GM21786 (cell line): ENCODE results near the gene OR2A1.
"Not testable (repeated sequence)": the region's sequence is repeated elsewhere in the genome, so short reads cannot be mapped to it uniquely, and the experiment has no call there.

Experiments used
- ATAC-seq: cut with Tn5 transposase; IDR thresholded peaks from one replicate; pipeline ENCODE4 v1.9.1; 2021; ENCODE audit not compliant: unreplicated experiment

OR2A1 gene, protein sequence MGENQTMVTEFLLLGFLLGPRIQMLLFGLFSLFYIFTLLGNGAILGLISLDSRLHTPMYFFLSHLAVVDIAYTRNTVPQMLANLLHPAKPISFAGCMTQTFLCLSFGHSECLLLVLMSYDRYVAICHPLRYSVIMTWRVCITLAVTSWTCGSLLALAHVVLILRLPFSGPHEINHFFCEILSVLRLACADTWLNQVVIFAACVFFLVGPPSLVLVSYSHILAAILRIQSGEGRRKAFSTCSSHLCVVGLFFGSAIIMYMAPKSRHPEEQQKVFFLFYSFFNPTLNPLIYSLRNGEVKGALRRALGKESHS

GRCh38 chr7:144311872-144312469 is at the start of gene OR2A1:
TSS of gene OR2A1 (plus strand) at chr7:144312419. CDS start at chr7:144318125, 5,706 bp downstream.
- not testable (repeated sequence) for ATAC-seq

DNA sequence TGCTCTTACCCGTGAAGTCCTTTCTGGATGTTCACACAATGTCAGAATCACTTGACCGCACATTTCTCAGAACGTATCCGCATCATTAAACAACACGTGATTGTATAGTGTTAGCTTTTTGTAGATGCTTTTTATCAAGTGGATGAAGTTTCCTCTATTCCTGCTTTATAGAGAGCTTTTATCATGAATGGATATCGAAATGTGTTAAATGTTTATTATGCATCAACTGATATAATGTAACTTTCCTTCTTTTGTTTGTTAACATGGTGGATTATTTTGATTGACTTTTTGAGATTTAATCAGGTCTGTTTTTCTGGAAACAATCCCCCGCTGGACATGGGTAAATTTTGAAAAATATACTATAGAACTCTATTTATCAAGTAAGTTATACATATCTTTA is 47.5 kb upstream of the OR2A1 start, which contains the start of gene OR2A7:
TSS of gene OR2A7 (minus strand) at position 101 of the 400 bp plus-strand sequence. CDS start 5,164 bp downstream, outside the sequence.
- ATAC-seq = not testable (repeated sequence)

- not testable (repeated sequence) for ATAC-seq
Observed at GRCh38 chr7:144269188-144269587, 43.0 kb upstream of the OR2A1 start, which contains the start of gene CTAGE8. TSS of gene CTAGE8 (minus strand) at chr7:144269288. CDS start at chr7:144269250, 38 bp downstream.

DNA sequence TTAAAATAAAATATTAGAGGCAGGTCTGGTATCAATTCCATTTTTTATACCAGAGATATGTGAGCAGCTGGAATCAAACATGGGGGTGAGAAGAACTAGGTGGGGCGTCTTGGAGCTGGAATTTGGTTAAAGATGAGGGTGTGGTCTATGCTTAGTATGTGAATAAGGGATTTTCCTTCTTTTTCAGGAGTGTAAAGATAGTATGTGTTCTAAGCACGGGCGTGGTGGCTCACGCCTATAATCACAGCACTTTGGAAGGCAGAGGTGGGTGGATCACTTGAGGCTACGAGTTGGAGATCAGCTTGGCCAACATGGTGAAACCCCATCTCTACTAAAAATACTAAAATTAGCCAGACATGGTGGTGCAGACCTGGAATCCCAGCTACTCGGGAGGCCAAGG is 36.9 kb upstream of the OR2A1 start:
- ATAC-seq = not testable (repeated sequence)

- not testable (repeated sequence) for ATAC-seq
Observed at GRCh38 chr7:144280010-144280409, 32.2 kb upstream of the OR2A1 start.

DNA sequence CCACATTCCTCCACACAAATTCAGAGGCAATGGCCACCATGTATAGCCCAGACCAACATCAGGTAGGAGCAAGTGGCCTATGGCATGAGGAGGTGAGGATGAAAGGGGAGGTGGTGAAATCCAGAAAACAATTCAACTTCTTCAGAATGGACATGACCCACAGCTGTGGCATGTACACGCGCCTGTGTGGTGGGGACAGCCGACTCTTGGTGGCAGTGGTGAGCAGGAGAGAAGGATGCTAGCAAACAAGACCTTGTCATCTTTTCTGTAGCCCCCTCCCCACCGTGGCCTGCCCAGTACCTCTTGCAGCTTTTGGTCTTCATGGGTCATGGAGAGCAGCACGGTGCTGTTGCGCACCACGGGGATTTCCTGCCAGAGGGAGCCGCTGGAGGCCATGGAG is 30.2 kb upstream of the OR2A1 start:
- ATAC-seq = not testable (repeated sequence)

DNA sequence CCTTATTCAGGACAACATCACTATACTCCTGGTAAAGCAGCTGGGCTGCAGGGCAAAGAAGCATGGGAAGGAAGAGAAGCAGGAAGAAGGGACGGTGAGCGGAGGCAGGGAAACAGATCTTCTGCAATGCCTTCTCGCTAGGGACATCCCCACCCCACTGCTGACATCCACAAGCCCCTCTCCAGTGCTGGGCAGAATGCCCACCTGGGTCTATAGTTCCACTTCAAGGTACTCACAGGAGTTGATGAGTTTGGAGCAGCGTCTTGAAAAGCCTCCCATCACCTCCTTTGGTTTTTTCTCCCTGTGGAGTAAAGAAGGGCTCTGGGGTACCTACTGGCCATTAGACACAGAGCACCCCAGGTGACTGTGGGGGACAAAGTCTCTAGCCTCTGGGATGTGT is 29.7 kb upstream of the OR2A1 start:
- not testable (repeated sequence) for ATAC-seq

DNA sequence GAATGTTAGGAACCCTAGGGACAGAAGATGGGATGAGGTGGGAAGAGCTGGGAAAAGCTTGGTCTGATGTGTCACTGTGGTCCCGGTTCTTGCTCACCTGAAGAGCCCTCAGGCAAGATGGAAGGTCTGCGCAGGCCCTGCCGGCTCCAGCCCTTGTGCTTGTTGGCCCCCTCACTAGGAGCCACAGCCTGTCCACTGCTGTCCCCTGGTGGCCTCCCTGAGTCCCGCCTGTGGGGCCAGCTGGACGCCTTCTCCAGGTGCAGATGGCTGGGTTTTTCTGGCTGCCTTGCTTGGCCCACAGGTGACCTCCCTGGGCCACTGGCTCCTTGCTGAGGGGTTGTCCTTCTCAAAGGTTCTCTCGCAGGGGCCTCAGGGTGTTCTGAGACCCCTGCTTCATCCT is 28.5 kb upstream of the OR2A1 start:
- ATAC-seq = not testable (repeated sequence)

DNA sequence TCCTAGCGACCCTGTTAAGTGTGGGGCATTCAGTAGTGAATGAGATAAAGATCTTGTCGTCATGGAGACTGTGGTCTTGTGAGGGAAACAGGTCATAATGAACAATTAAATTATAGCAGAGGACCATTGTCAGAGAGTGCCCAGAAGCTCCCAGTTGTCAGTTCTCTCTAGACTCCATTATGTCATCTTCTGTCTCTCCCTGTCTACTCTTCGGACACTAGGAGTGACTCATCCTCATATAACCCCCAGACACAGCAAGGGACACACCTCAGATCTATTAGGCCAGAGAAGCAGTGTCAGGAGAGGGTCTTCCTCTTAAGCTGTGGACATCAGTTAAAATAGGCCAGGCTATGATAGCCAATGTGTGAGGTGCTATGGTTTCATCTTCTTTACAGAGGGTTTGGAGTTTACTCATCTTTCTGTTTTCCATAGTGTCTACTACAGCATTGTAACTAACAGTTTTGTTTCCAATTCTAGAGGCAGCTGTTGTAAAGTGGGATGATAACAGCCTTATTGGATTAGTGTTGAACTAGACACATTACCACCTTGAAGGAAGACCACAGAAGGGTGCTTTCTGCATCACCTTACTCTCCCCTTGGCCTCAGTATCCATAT is 24.9 kb upstream of the OR2A1 start:
- ATAC-seq = not testable (repeated sequence)

GRCh38 chr7:144291607-144292006 is 20.6 kb upstream of the OR2A1 start:
- not testable (repeated sequence) for ATAC-seq

- not testable (repeated sequence) for ATAC-seq
Observed at GRCh38 chr7:144292384-144293161, 19.6 kb upstream of the OR2A1 start.

- ATAC-seq = peak; percentile 62
Observed at GRCh38 chr7:144293794-144294499, 18.3 kb upstream of the OR2A1 start.

- not testable (repeated sequence) for ATAC-seq
Observed at GRCh38 chr7:144302578-144303303, 9.5 kb upstream of the OR2A1 start.

DNA sequence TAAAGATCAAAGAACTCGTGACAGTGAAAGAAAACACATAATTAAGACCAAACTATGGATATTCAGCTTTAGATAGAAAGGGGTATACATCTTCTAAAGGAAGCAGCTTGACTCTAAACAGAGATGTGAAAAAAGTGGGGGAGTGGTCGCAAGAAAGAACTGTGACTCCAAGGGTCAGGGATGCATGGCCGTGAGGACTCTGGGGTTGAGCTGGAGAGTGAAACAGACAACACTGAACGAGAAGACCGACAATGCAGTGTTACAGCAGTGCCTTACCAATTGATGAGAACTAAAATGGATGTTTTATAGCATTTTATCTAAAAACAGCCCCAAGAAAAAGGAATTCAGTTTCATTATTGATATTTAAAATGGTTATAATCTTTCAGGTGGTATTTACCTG is 8.6 kb upstream of the OR2A1 start:
- not testable (repeated sequence) for ATAC-seq

- ATAC-seq = not testable (repeated sequence)
Observed at GRCh38 chr7:144305156-144305555, 7.1 kb upstream of the OR2A1 start.

DNA sequence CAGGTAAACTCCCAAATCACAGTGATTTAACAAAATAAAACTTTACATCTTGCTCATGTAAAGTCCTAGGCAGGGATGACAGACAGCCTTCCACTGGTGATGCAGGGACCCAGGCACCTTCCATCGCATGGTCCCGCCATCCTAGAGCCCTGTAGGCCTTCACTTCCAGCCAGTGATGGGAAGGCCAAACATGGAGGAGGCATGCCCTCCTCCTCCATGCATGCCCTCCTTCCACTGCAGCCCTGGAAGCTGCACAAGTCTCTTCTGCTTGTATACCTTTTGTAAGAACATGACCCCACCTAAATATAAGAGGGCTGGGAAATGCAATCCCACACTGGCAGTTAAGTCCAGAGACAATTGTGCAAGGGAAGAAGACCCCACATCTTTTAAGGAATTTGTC is 2.5 kb upstream of the OR2A1 start:
- not testable (repeated sequence) for ATAC-seq

GRCh38 chr7:144311218-144311617 is 1.0 kb upstream of the OR2A1 start:
- ATAC-seq = not testable (repeated sequence)

DNA sequence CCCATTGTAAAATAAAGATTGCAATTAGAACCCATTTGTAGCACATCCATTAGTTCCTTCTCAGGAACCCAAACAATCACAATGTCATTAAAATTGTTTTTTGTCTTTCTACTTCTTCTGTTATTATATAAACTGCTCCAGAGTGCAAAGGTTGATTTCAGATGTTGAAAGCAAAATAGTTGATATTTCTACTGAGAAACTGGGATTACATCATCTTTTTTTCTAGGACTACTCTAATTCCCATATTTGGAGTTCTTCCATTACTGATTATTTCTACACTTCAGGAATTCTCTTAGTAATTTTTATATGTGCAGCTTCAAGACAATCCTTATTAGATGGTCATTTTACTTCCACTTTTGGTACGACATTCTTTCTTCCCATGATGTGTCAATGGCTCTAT is 5.3 kb downstream of the OR2A1 start:
- ATAC-seq = not testable (repeated sequence)

DNA sequence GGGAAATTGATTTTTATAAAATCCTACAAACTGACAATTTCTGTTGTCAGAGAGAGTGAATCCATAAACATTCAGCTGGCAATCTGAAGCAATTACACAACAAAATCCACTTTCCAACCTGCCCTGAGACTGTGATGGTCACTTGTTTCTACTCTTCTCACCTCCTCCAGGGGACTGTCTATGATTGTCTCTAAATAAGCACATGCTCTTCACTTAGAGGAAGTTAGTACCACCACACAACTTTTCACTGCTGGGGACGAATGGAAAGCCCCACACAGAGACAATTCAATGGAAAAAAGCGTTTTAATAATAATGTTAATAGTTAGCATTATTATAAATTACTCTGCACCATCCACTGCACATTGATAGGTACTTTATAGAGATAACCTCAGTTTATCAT is 7.3 kb downstream of the OR2A1 start:
- ATAC-seq = not testable (repeated sequence)
